Fibroblast of skin of scalp (primary cell): ENCODE results near the gene SLC12A7.
A peak's percentile ranks its signal among the peaks of the same experiment; 100 is the strongest.
"Not testable (repeated sequence)": the region's sequence is repeated elsewhere in the genome, so short reads cannot be mapped to it uniquely, and the experiment has no call there.

Source experiments
- DNase-seq: peaks from one replicate; pipeline ENCODE4 v3.0.0-alpha.2; 2013

SLC12A7 gene

GRCh38 chr5:1109542-1110306, 2.1 kb downstream of the SLC12A7 start:
- DNase-seq, result no peak

DNA sequence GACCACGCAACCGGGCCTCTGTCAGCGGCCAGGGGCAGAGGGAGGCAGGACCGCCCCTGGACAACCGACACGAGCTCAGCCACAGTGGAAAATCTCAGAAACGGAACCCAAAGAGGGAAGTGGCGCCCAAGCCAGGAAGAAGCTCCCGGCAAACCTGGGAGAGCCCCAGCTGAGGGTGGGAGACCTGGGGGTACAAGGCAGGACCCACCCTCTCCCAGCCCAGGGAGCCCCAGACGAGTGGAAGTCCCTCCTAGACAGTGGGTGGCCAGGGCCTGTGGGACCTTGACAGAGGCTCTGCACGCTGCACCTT, 3.0 kb downstream of the SLC12A7 start:
- no peak for DNase-seq

- no peak for DNase-seq
Measured at GRCh38 chr5:1108023-1108864, 3.6 kb downstream of the SLC12A7 start.

GRCh38 chr5:1107167-1108022, 4.5 kb downstream of the SLC12A7 start:
- DNase-seq, result no peak

DNA sequence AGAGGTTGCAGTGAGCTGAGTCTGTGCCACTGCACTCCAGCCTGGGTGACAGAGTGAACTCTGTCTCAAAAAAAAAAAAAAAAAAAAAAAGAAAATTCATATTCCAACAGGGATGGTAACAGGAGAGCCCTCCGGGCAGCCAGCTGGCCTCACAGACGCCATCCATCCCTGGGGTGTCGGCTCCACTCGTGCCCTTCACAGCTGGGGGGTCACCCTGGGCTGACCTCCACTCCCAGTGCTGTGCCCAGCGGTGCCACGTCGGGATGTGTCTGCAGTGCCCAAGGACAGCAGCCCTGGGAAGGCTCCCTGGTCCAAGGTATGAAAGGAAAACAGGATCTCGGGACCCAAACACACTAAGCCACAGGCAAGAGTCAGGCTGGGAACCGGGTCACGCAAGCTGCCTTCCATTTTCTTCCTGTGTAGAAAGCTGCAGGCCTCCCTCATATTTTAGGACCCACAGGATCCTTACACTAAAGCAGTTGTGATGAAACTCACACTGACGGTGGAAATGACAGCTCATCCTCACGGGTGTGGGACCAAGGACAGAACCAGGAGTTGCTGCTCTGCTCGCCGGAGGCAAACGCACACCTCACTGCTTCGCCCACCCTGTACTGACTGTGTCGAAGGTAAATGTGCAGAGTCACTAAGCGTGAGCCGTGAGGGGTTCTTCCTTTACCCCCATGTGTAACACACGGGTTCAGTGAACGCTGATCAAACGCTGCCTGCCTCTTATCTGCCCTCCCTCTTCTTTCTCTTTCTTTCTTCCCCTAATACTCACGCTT, 5.3 kb downstream of the SLC12A7 start:
- DNase-seq, result no peak

- no peak for DNase-seq
Measured at GRCh38 chr5:1105350-1106265, 6.3 kb downstream of the SLC12A7 start.

- DNase-seq, result no peak
Measured at GRCh38 chr5:1104327-1105006, 7.4 kb downstream of the SLC12A7 start.

- no peak for DNase-seq
Measured at GRCh38 chr5:1103505-1104326, 8.1 kb downstream of the SLC12A7 start.

DNA sequence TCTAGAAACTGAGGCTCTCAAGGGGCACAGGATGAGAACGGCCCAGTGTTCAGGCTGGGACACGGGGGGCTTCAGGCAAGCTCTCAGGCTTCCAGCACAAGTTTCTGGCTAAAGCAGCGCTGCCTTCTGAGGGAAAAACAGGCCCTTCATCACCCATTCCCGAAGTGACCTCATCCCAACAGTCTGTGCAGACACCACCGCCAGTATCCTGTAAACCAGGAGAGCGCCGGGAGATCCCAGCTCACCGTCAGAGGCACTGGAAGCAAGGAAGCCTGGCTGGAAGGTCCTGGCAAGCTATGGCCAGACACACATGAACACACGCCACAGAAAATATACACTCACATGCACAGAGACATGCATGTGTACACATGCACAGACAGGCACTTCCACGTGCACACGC, 8.8 kb downstream of the SLC12A7 start:
- DNase-seq, result no peak

DNA sequence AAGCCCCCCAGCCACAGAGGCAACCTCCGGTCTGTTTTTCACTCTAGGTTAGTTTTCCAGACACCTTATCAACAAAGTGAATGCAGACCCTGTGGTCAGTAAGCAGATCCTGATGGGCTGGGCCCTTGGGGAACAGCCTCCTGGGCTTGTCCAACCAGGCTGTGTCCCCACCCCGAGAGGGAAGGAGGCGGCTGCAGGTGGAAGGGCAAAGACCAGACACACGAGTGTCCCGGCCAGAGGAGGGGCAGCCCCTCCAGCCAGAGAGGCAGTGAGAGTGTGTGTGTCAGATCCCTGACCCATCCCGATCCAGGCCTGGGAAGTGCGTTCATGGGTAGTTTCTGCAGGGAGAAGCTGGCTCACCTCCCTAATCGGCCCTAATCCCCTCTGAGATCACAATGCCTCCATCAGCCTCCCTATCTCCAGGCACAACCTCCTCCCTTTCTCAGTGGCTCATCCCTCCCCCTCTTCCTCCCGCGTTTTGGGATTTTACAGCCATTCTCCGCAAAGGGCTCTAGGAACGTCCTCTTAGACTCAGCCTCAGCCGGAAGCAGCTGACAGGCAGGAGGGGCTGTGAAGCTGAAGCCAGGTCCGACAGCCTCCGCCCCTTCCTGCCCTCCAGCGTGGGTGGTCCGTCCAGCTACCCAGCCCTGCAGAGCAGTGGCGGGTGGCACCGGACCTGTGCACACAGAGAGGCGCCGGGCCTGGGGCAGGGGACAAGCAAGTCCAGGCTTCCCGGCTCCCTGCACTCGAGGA, 9.7 kb downstream of the SLC12A7 start:
- no peak for DNase-seq

DNA sequence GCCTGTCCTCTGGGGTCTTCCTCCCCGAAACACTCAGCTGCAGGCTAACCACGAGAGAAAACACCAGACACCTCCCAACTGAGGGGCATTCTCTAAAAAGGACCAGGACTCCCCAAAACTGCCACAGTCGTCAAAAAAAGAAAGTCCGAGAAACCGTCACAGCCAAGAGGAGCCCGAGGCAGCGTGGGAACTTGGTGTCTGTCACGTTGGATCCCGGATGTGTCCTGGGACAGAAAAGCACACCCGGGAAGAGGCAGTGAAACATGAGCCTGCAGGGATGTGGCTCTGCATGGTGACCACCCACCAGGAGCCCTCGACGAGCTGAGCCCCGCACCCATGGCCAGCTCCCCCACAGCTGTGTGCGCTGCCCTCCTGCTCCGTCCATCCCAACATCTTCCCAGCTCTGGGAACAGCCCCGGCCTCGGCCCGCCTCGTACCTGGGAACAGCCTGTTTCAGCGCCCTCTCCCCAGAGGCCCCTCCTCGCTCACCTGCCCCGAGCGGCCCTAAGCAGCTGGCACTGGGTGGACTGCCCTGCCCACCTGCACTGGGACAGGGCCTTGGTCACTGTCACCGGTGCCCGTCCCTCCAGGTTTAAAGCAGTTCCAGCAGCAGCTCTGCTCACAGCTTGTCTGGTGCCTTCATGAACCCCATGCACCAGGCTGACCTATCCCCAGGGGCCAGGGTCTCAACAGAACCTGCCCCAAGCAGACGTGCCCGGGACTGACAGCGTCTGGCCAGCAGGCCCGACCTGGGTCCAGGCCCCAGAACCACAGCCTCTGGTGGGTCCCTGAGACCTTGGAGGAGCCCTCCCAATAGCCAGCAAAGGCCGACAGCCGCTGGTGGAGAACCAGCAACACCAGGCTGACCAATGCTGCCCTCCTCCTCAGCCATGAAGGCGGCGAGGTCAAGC, 10.9 kb downstream of the SLC12A7 start:
- DNase-seq, result no peak

DNA sequence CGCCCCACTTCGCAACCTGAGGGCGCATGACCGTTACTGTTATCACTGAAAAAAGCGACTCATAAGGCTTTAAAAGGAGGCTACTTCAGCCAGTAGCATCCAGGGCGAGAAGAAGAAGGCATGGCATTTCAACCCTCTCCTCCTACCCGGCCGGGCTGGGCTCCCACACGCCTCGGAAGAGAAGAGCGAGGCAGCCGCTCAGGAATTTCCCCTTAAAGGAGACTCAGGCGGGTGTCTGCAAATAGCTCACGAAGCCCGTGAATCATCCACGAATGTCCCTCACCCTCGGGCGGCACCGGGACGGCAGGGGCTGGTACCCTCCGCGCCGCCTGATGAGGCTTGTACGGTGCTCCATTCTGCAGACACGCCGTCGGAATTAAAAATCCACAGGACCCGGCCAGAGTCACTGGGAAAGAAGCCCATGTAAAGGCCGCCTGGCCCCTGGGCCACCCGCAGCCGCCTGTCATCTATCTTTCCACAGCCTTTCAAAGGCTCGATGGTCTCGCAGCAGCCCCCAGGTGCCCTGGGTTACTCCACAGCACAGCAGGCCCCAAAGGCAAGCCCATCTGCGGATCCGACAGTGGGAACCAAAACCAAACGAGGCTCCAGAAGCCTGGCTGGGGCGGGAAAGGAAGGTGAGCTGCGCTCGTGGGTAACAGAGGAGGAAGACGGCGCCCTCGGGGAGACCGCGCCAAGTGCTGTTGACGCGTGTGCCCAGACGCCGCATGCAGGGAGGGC, 11.8 kb downstream of the SLC12A7 start:
- DNase-seq, result peak; percentile 17

- no peak for DNase-seq
Measured at GRCh38 chr5:1098986-1099597, 12.8 kb downstream of the SLC12A7 start.

GRCh38 chr5:1097988-1098385, 13.9 kb downstream of the SLC12A7 start:
- not testable (repeated sequence) for DNase-seq

DNA sequence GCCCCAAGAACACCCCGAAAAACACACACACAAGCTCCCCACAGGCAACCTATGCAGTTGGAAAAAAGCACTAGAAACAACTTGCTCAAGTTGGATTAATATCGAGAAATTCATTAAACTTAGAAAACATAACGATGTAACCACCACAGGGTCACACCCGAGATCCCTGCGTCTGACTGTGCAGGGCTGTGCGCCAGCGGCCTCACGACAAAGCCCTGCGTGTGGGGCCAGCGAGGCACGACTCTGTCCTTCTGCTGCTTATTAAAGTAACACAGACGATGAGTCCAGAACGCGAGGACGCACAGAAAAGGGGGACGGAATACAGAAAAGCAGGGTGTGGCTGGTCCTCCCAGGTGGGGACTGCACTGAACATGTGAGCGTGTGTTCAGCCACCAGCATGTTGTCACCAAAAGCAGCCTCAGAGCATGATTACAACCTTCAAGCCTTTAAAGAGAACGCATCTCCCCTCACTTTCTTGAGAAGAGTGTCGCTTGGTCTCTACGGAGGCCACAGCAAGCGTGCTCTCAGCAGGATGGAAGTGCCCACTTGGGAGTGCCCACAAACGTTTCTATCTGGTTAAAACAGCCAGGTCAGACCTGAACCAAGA, 14.4 kb downstream of the SLC12A7 start:
- DNase-seq, result no peak

GRCh38 chr5:1096838-1097237, 15.0 kb downstream of the SLC12A7 start:
- no peak for DNase-seq
